Right atrium auricular region (tissue), 2 donors: Measurements from ENCODE around the gene IL1R2. TPM values are rescaled to one million over a fixed set of nuclear protein-coding genes. Genes with fewer than 3 reads are reported as not detected.

Experiments used
- DNase-seq: peaks from one replicate; pipeline ENCODE4 v3.0.0-alpha.2; 2019; ENCODE audit warnings: low spot score
- H3K27ac ChIP-seq, 2 donors: fragments of 200-600 bp; sonication (generic); 1 replicate in 1 of 2; 2 replicates in 1 of 2; pipeline ENCODE4 v1.5.1; 2016 to 2019
- H3K27me3 ChIP-seq, 2 donors: fragments of 200-600 bp; sonication (generic); one replicate each; pipeline versions ENCODE4 v1.5.1 to v1.6.0; 2017 to 2019
- H3K36me3 ChIP-seq: fragments of 200-600 bp; sonication (generic); one replicate; pipeline ENCODE4 v1.5.1; 2016
- H3K4me1 ChIP-seq, 2 donors: fragments of 200-600 bp; sonication (generic); one replicate each; pipeline versions ENCODE4 v1.5.1 to v1.6.0; 2017 to 2019
- H3K4me3 ChIP-seq, 2 donors: fragments of 200-600 bp; sonication (generic); 1 replicate in 1 of 2; 2 replicates in 1 of 2; pipeline ENCODE4 v1.5.1; 2017 to 2019; ENCODE audit warnings: mild to moderate bottlenecking in 1 of 2, moderate library complexity in 1 of 2
- H3K9me3 ChIP-seq, 2 donors: fragments of 200-600 bp; sonication (generic); one replicate each; pipeline ENCODE4 v1.5.1; 2019
- CTCF ChIP-seq, 2 donors: fragments of 200-600 bp; sonication (generic); IDR thresholded peaks; one replicate each; pipeline ENCODE4 v1.5.1; 2019; ENCODE audit warnings: antibody characterized with exemption in 2 of 2
- total RNA-seq, 2 donors: library from RNA; depleted of rRNA; stranded (reverse); fragments of >200 nt; gene quantifications; one replicate each; pipeline ENCODE4 v1.1.0, GENCODE V29; 2016

IL1R2 gene
- total RNA-seq, 2 donors from 2014 or later: 2.8 to 16.1 TPM

- Histone ChIP-seq H3K4me3 (no peak overlapping the region), H3K36me3 (no peaks in the 10 kb centered on the region), H3K27ac (no peak overlapping the region), H3K4me1 (no peaks in the 10 kb centered on the region), H3K27me3 (no peaks in the 10 kb centered on the region), H3K9me3 (no peaks in the 10 kb centered on the region)
- TF ChIP-seq CTCF (IDR thresholded peaks at IDR 0.05): no peak
- DNase-seq: no peak
Measured at GRCh38 chr2:101969723-101970122, 22.0 kb upstream of the IL1R2 start.

- no peaks in the 10 kb centered on the region for H3K4me1 ChIP-seq
- no peaks in the 10 kb centered on the region for H3K36me3 ChIP-seq
- H3K27ac ChIP-seq: no peak overlapping the region
- H3K9me3 ChIP-seq: no peaks in the 10 kb centered on the region
- no peaks in the 10 kb centered on the region for H3K27me3 ChIP-seq
- no peak overlapping the region for H3K4me3 ChIP-seq
- TF ChIP-seq CTCF (IDR thresholded peaks at IDR 0.05): no peak
- no peak for DNase-seq
Measured at GRCh38 chr2:101970901-101971300, 20.9 kb upstream of the IL1R2 start.

GRCh38 chr2:101971836-101972235 is 19.9 kb upstream of the IL1R2 start:
- H3K27ac ChIP-seq: no peak overlapping the region
- no peak overlapping the region for H3K4me3 ChIP-seq
- no peak for DNase-seq
- no peaks in the 10 kb centered on the region for H3K9me3 ChIP-seq
- no peak for TF ChIP-seq CTCF (IDR thresholded peaks at IDR 0.05)
- no peaks in the 10 kb centered on the region for H3K4me1 ChIP-seq
- H3K36me3 ChIP-seq: no peaks in the 10 kb centered on the region
- no peaks in the 10 kb centered on the region for H3K27me3 ChIP-seq

GRCh38 chr2:101972621-101973434 is 18.9 kb upstream of the IL1R2 start:
- TF ChIP-seq CTCF (IDR thresholded peaks at IDR 0.05): no peak
- DNase-seq: no peak
- H3K4me3 ChIP-seq: no peak overlapping the region
- no peaks in the 10 kb centered on the region for H3K4me1 ChIP-seq
- H3K27ac ChIP-seq: no peak overlapping the region
- H3K36me3 ChIP-seq: no peaks in the 10 kb centered on the region
- H3K9me3 ChIP-seq: no peaks in the 10 kb centered on the region
- no peaks in the 10 kb centered on the region for H3K27me3 ChIP-seq

GRCh38 chr2:101974663-101975062 is 17.1 kb upstream of the IL1R2 start:
- Histone ChIP-seq H3K36me3 (no peaks in the 10 kb centered on the region), H3K4me3 (no peak overlapping the region), H3K27me3 (no peaks in the 10 kb centered on the region), H3K9me3 (no peaks in the 10 kb centered on the region), H3K27ac (no peak overlapping the region), H3K4me1 (no peaks in the 10 kb centered on the region)
- DNase-seq: no peak
- no peak for TF ChIP-seq CTCF (IDR thresholded peaks at IDR 0.05)
